Measurements from ENCODE around the gene SOX5.
"Not testable (repeated sequence)": the region's sequence is repeated elsewhere in the genome, so short reads cannot be mapped to it uniquely, and the experiment has no call there.

The SOX5 gene

DNA sequence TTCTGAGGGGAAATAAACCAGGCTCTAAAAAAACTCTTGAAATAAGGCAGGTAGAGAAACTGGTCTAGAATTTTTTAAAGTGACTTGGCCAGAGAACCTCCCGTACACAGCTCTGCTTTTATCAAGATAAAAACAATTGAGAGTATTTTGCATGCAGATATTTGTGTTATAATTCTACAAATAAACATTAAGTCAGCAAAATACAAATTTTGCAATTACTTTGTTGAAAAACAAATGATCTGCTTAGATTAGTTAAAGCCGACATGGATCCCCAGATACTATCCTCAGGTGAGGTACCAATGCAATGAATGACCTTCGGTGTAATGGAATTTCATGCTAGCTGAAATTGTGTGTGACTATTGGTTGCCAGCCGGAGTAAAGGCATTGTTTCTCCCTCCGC, 197.2 kb downstream of the SOX5 start:
- no peak for DNase-seq

DNA sequence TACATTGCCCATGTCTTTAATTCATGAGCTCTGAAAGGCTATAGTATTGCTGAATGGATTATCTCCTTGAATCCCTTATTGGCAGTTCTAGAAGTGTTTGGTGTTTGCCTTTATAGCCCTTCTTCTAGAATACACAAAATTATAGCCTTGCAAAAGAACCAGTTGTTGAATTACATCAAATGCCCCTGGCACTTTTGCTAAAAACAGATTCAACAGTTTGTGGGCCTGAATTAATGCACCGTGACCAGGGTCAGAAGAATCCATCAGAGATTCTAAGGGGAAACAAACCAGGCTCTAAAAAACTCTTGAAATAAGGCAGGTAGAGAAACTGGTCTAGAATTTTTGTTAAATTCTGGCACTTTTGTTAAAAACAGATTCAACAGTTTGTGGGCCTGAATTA, 197.8 kb downstream of the SOX5 start:
- no peak for DNase-seq

DNA sequence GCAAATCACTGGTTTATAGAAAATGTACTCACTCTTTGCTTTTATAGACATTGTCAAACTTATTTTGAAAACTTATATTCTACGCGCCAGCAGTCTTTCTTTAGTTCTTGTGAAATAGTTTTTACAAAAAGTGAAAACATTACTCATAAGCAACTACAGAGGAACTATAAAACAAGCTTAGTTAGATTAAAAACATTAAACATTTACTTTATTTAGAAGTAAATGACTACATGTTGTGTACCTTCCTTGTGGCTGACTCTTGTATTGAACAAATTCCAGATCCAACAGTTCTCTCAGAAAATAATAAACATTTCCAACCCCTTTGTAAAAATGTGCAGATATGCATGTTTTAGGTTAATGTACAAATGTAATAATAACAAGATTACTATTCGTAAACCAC, 198.5 kb downstream of the SOX5 start:
- no peak for DNase-seq

DNA sequence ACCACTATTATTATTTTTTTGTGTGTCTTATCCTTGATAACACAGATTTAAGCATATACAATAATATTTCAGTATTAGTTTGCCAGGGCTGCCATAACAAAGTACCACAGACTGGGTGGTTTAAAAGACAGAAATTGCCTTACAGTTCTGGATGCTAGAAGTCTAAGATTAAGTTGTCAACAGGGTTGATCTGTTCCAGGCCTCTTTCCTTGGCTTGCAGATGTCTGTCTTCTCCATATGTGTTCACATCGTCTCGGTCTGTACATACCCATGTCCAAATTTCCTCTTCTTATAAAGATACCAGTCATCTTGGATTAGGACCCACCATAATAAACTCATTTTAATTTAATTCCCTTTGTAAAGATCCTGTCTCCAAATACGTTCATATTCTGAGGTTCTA, 204.8 kb downstream of the SOX5 start:
- DNase-seq: no peak

DNA sequence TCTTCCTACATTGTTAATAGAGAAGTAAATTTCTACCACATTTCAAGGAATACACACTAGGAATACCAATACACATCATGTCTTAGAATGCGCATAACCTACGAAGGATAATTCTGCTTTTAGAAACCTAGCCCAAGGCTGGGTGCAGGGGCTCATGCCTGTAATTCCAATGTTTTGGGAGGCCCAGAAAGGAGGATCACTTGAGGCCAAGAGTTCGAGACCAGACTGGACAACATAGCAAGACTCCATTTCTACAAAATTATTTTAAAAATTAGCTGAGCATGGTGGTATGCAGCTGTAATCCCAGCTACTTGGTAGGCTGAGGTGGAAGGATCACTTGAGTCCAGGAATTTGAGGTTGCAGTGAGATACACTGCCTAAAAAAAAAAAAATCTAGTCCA, 206.9 kb downstream of the SOX5 start:
- DNase-seq: no peak

DNA sequence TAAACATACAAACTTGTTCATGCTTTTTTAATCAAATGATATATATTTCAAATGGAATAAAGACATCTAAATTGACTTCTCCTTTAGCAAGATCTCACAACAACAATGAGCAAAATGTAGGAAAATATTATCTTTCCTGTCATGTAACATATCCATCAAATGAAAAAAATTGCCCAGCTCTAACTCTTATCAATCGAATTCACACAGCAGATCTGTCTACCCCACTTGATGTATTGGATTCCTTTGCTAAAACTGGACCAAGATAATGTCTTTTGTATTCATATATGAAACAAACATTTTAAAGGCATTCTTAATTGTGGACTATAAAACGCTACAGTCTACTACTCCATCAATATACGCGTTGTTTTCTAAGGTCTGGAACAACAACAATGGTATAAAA, 218.0 kb downstream of the SOX5 start:
- no peak for DNase-seq

DNA sequence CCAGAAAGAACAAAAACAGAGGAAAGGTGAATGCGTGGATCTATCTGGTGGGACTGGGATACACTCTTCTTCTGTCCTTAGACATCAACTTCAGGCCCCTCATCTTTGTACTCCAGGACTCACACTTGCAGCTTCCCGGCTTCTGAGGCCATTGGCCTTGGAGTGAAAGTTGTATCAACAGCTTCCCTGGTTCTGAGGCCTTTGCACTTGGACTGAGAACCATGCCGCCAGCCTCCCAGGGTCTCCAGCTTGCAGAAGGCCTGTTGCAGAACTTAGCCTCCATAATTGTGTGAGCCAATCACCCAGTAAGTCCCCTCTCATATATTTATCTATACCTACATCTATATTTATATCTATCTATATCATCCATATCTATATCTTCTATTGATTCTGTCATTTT, 218.4 kb downstream of the SOX5 start:
- DNase-seq: no peak

DNA sequence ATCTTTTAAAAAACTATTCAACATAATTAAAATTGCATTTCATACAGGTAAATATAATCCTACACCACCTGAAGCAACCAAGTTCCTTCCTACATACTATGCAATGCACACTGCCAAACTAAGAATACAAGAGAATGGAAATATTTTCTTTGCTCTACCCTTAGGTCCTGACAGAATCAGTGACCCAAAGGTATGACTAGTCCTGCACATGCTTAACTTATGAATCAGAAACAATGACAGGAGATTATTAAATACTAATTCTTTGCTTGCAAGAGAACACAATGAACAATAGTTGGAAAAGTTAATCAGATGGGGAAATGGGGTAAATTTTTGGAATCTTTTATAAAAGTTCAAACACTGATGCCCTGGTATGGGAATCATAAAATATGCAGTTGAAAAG, 220.1 kb downstream of the SOX5 start:
- DNase-seq: no peak

DNA sequence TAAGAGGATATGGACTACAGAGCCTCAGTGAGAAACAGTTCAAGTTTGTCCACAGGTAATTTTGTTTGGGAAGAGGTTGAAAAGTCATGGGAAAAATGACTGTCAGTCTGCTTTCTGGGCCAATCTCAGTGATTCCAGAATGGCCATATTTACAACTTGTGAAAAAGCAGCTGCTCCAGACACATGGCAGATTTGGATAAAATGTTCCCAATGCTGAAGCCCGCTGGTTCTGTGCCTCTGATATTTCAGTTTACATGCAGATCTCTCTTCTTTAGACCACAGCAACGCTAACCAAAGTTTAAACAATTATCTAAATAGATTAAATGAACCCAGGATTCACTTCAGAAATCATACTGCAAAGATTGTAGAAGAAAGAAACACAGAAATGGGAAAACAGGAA, 222.8 kb downstream of the SOX5 start:
- DNase-seq: no peak

DNA sequence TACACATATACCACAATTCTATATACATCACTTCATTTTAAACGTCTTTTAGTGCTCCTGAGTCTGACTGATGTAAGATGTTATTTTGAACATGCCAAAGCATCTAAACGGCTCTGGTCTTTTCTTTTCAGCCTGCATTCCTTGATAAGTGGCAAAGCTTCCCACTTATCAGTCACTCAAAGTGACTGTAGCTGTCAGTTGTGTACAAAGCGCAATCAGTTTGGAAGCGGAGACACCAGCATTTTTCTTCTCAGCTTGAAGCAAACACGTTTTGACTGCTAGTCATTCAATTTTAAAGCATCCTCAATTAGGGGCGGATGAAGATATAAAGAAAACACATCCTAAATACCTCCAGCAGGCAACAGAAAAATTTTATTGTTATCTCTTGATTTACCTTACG, 226.8 kb downstream of the SOX5 start:
- no peak for DNase-seq

DNA sequence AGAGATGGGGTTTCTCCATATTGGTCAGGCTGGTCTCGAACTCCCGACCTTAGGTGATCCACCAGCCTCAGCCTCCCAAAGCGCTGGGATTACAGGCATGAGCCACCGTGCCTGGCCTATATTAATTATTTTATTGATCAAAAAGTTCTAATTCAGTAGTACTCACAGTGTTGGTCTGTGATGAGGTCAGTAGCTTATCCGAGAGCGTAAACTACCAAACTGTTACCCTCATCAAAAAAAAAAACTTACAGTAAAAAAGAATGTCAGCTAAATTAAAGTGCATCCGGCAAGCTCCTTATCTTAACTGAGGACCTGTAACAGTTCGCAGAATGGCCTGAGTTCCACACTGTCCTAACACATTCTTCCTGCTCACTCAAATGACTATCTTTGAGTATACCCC, 228.2 kb downstream of the SOX5 start:
- no peak for DNase-seq

DNA sequence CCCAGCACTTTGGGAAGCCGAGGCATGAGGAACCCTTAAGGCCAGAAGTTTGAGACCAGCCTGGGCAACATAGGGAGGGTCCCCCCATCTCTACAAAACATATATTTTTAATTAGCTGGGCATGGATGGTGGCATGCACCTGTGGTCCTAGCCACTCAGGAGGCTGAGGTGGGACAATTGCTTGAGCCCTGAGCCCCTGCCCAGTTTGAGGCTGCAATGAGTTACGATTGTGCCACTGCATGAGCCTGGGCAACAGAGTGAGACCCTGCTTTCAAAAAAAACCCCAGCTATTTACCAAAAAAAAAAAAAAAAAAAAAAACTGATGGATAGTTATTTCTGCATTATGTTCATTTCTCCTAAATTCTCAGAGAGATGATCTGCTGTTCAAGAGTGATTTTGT, 230.0 kb downstream of the SOX5 start:
- no peak for DNase-seq

DNA sequence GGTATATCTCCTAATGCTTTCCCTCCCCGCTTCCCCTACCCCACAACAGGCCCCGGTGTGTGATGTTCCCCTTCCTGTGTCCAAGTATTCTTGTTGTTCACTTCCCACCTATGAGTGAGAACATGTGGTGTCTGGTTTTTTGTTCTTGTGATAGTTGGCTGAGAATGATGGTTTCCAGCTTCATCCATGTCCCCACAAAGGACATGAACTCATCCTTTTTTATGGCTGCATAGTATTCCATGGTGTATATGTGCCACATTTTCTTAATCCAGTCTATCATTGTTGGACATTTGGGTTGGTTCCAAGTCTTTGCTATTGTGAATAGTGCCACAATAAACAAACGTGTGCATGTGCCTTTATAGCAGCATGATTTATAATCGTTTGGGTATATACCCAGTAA, 239.1 kb downstream of the SOX5 start:
- DNase-seq: not testable (repeated sequence)

DNA sequence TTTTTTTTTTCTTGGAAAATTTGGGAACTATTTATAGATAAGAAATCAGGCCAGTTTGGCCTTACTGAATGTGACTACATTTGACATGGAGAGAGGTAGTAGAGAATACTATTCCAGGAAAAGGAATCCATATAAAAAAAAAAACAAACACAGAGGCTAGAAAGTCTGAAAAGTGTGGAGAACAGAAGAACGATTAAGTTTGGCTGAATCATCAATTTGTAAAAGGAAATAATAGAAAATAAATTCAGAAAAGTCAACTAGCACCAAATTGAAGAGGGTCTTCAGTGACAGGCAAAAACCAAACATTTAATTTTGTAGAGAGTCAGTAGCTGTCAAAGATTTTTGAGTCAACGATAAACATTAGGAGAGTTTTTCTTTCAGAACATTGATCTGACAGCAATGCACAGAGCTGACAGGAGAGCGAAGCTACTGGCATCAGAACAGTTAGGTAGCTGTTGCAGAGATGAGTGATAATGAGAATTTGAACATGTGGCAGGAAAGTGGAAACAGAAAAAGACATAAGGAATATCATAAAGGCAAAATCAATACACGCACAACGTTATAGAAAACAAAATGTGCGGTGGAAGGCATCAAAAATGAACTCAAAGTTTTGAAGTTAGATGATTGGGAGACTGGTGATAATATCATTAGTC, 241.2 kb downstream of the SOX5 start:
- DNase-seq: no peak

DNA sequence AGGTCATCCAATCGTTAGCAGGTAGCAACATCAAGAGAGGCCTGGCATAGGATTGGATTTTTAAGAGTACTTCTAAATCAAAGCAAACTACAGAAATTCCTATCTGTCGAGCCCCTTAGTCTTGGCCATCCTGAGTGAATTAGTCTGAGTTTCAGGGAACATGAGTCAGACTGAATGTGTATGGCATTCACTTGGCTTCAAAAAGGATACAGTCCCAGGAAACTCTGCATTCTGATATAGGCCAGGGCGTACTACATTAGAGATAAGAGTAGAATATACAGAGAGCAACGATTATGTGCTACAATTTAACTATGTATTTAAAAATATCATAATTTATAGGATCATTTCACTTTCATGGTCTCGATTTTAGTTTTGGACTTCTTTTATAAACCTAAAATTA, 242.2 kb downstream of the SOX5 start:
- DNase-seq: no peak

DNA sequence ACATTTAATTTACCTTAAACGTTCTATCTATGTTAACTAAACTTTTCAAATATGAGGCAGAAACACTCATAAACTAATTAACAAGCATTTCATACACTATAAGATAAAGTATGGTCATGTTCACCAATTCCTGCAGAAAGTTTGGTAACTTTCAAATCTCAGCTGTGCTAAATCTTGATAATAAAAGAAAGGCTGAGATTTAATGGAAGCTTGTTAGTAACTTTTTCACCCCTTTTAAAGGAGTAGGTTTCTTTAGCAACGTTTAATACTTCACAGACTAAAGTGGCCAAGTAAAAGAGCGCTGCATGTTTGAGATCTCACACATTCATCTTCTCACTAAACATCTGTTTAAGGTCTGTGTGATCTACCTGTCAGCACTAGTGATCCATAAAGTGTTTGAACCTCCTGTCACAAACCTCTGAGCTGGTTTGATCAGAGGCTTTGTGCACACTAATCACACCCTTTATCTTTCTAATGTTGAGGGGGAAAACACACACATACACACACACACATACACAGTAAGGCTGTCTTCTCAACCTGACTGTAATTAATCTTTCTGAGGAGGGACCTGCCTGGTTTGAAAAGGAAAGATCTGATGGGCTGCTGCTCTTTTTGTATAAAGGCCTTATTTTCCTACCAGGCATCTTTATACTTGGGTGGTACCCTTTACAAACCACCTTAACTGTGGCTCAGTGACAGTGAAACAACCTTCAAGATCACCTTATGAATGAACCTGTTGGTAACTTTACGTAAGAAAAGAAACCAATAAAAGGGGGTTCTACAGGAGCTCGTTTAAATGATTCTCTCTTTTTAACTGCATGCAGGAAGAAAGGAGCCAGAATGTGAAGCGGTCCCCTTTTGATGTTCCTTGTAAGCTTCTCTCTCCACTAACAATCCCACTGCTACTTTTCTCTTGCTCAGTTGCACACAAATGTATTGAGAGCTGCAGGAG, 244.2 kb downstream of the SOX5 start:
- no peak for DNase-seq

DNA sequence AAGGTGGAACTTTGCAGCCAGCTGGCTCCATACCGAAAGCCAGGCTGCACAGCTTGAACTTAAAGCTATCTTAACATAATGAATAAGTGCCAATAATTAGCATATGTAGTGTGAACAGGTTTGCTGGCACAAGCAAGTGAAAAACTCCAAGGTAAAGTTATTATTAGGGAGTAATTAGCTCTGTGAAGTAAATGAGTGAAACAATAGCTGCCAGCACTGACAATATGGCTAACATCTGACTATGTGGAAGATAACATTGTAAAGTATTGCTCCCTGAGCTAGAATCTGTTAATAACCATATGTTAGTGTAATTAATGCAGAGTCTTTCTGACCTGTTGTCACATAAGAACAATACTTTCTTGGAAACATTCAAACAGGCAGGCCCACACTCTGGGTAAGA, 246.4 kb downstream of the SOX5 start:
- no peak for DNase-seq

DNA sequence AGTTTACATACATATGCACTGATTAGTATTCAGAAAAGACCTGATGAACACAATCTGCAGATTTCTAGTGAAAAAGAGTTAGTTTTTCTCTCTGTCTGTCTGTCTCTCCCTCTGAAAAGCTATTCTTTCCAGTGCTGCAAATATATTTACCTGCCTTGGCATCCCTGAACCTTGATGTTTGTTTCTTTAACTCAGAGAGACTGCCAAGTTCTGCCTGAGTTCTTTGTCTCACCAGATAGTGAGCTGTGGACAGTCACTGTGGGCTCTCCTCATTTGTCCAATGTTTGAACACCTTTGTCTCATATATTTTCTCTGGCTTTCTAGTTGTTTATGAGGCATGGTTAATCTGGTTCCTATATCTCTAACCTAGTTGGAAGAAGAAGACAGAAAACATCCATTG, 250.4 kb downstream of the SOX5 start:
- no peak for DNase-seq

DNA sequence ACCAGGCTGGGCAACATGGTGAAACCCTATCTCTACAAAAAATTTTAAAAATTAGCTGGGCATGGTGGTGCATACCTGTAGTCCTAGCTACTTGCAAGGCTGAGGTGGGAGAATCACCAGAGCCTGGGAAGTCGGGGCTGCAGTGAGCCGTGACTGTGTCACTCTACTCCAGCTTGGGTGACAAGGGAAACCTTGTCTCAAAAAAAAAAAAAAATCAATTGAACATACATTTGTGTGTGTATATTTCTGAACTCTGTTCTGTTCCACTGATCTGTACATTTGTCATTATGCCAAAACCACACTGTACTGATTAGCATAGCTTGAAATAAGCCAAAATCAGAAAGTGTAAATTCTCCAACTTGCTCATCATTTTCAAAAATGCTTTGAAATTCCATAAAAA, 254.6 kb downstream of the SOX5 start:
- DNase-seq: no peak

DNA sequence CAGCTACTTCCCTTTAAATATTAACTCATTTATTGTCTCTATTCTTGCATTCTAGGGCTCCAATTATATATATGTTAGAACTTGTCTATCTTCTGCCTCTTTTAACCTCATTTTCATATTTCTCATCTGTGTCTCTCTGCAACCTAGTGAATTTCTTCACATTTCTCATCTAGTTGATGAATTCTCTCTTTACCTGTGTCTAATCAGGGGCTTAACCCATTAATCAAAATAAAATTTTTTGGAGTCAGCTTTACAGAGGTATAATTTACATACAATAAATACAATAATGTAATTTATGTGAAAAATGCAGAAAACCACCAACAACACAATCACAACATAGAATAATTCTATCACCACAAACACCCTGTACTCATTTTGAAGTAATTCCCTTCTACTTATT, 255.2 kb downstream of the SOX5 start:
- no peak for DNase-seq

DNA sequence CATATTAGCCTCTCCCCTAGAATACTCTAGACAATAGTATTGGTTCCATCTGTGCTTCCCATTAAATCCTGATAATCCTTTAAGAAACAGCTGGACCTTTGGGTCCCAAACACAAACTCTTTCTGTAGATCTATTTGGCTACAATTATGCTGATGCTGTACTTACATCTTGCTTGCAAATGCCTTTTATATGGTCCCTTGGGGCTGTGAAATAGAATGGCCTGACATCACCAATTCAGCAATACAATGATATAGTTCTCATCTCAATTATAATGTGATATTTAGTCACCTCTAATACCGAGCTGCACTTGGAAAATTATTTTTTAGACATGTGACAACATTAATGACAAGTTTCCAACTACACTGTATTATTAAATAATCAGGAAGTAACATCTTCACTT, 261.5 kb downstream of the SOX5 start:
- no peak for DNase-seq

DNA sequence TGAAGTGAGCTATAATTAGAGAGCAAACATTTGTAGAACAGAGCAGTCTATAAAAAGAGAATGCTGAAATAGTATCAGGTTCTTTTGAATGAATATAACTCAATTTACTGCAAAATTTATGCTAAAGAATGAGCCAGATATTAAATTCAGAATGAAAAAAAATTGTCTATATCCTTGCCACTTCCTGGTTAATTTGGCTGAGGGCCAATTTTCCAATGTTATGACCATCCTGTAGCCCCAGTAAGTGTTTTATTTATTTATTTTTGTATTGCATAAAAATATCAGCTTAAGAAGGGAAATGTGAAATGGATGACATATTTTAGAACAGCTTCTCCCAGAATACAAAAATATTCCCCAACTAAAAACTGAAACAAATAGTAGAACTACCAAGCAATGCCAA, 263.4 kb downstream of the SOX5 start:
- DNase-seq: no peak

DNA sequence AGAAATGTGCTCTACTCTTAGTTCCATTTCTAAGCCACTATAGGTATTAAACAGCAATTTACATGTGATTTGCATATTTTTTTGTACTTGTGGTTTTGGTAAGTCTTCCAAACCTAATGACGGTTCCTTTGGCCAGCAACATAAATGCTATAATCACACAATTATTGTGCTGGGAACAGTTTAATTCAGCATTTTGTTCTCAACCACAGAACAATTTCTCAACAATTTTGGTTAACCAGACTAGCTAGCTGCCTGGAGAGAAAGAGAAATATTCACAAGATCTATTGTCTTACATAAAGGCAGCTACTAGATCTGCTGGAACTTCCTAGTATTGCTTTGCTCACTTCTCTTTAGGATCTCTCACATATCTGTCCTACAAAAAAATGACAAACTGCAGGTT, 265.3 kb downstream of the SOX5 start:
- no peak for DNase-seq

DNA sequence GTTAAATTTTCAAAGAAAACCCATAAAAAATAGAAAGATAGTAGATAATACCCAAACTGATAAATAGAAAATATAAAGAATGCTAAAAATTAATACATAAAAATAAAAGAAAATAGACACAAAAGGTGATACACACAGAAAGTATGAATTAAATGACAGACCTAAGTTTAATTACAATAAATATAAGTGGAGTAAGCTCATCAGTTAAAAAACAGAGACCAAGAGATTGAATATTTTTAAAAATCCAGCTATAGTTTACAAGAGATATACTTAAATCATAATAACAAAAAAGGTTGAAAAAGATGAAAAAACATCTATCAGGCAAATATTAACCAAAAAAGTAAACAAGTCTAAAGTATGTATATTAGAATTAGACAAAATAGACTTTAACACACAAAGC, 268.2 kb downstream of the SOX5 start:
- no peak for DNase-seq

DNA sequence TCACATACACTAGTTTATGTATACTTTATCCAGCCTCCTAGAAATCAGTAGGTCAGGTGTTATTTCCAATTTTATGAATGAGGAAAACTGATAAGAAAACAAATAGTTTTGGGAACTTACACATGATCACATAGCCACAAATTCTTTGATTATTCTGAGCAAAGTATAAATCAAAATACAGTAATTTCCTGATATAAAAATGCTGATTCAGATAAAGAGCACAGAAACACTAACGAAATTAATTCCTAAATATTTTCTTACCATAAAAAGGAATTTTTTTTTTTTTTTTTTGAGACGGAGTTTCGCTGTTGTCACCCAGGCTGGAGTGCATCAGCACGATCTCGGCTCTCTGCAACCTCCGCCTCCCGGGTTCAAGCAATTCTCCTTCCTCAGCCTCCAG, 275.4 kb downstream of the SOX5 start:
- no peak for DNase-seq
